ENCODE measurements around the gene SKI. TPM values are rescaled to one million over a fixed set of nuclear protein-coding genes. Genes with fewer than 3 reads are reported as not detected.

The SKI gene
- total and polyA plus RNA-seq, 2 of the 8 experiments (the other 6 are each of a cell fraction or from before 2014, with no cell fraction given): 8.3 to 87.6 TPM

GRCh38 chr1:2300004-2300771 is 72.1 kb downstream of the SKI start:
- no peak overlapping the region for H3K4me2 ChIP-seq (ENCODE audit: insufficient read depth in 1 of 2, low read depth in 2 of 2, low read length in 2 of 2)
- CTCF ChIA-PET (ENCODE audit: partially characterized antibody): interaction anchor here (1.3 to 2.9 kb wide), 4 partner anchors 16 to 105 kb away, joined by 3 to 11 read pairs (median 5); no protein-coding TSS in a partner anchor
- POLR2A ChIA-PET (ENCODE audit: partially characterized antibody): interaction anchor here (0.7 to 1.7 kb wide), 3 partner anchors 8 to 46 kb away, joined by 3 read pairs; no protein-coding TSS in a partner anchor
- TF ChIP-seq POU5F1 (IDR thresholded peaks at IDR 0.05; ENCODE audit: low read depth, low read length): no peak
- TF ChIP-seq YY1 (IDR thresholded peaks at IDR 0.05; ENCODE audit: low read depth, low read length): no peak
- no peak for TF ChIP-seq SP1 (IDR thresholded peaks at IDR 0.05; ENCODE audit: low read depth, low read length)
- peak; percentile 43; the same call in 1 of the 2 replicates for TF ChIP-seq GABPA (IDR thresholded peaks at IDR 0.05; ENCODE audit: borderline replicate concordance, insufficient read depth, low read length)
- no peak for TF ChIP-seq MAX (IDR thresholded peaks at IDR 0.05)
- no peak for TF ChIP-seq ATF2 (IDR thresholded peaks at IDR 0.05; ENCODE audit: low read length)
- TF ChIP-seq BRCA1 (IDR thresholded peaks at IDR 0.05; ENCODE audit: low read depth, low read length): no peak
- H4K20me1 ChIP-seq (replicated peaks in 1 of 2; ENCODE audit: control insufficient read depth in 1 of 2, insufficient read depth in 2 of 2, low read length in 2 of 2): peaks cover 21 to 59% of the 10 kb centered on the region in 2 experiments
- H3K56ac ChIP-seq (replicated peaks; ENCODE audit: insufficient read length, low read depth, low read length): no peak overlapping the region
- H2BK120ac ChIP-seq (replicated peaks; ENCODE audit: low read depth, low read length): no peak overlapping the region
- H3K9me3 ChIP-seq (ENCODE audit: insufficient read depth in 2 of 2, low read depth in 1 of 2, low read length in 1 of 2): no peaks in the 10 kb centered on the region
- DNase-seq (ENCODE audit: low read depth in 1 of 2, low spot score in 2 of 2) (no peak), FAIRE-seq (no peak)
- no peaks in the 10 kb centered on the region for H3K27me3 ChIP-seq (replicated peaks in 1 of 4; ENCODE audit: control insufficient read depth in 3 of 4, extremely low read depth in 1 of 4, insufficient read depth in 3 of 4, low read length in 3 of 4)
- H4K91ac ChIP-seq (replicated peaks; ENCODE audit: insufficient read length, low read length): no peak overlapping the region
- H2AK5ac ChIP-seq (ENCODE audit: low read depth, low read length): no peak overlapping the region
- H3K4ac ChIP-seq (replicated peaks; ENCODE audit: insufficient read length, low read depth, low read length): no peak overlapping the region
- peaks cover 3 to 75% of the 10 kb centered on the region in 2 experiments; a peak in 3 of 4 replicates for H3K79me2 ChIP-seq (ENCODE audit: control insufficient read depth in 1 of 2, insufficient read depth in 2 of 2, low read length in 2 of 2)
- H2BK15ac ChIP-seq (ENCODE audit: low read length): no peak overlapping the region
- H3K4me3 ChIP-seq (ENCODE audit: extremely low read depth in 1 of 4, insufficient read depth in 2 of 4, low read depth in 3 of 4, low read length in 4 of 4): no peak overlapping the region
- no peak overlapping the region for H3K27ac ChIP-seq (ENCODE audit: low read depth, low read length)
- peaks cover 0 to 16% (median 11%) of the 10 kb centered on the region in 4 experiments; a peak in 6 of 8 replicates for H3K36me3 ChIP-seq (ENCODE audit: control insufficient read depth in 2 of 4, insufficient read depth in 4 of 4, low read length in 3 of 4)
- H3K79me1 ChIP-seq (ENCODE audit: low read depth, low read length): peaks cover 44% of the 10 kb centered on the region
- 90% methylated on average over 32 of the region's 32 CpGs; no CpG with 5 or more reads in 1 of the 2 experiments for WGBS, 2 experiments (ENCODE audit: extremely low coverage in 1 of 2, insufficient coverage in 1 of 2, insufficient read length in 1 of 2, insufficient replicate concordance in 2 of 2, low coverage in 1 of 2, low lambda C conversion rate in 2 of 2, missing lambda C conversion rate in 1 of 2)
- H3K9ac ChIP-seq (replicated peaks in 1 of 4; ENCODE audit: extremely low read depth in 1 of 4, low read depth in 3 of 4, low read length in 3 of 4): no peak overlapping the region
- no peak overlapping the region for H2BK12ac ChIP-seq (ENCODE audit: low read depth, low read length)
- no peak overlapping the region for H3K23ac ChIP-seq (ENCODE audit: insufficient read length)
- no peak overlapping the region for H3K14ac ChIP-seq (ENCODE audit: insufficient read length)
- no peak overlapping the region for H2BK5ac ChIP-seq (ENCODE audit: low read depth, low read length)
- H3K23me2 ChIP-seq (ENCODE audit: low read depth, low read length): no peaks in the 10 kb centered on the region
- H3K18ac ChIP-seq (ENCODE audit: extremely low read depth, low read length): no peak overlapping the region; the same call in 1 of the 2 replicates
- H4K5ac ChIP-seq (ENCODE audit: insufficient read length, low read depth, low read length): no peak overlapping the region
- peaks cover 0 to 3% (median 0%) of the 10 kb centered on the region in 4 experiments; a peak in 2 of 7 replicates for H3K4me1 ChIP-seq (replicated peaks in 1 of 4; ENCODE audit: control insufficient read depth in 3 of 4, insufficient read depth in 4 of 4, low read length in 3 of 4)
- no peak overlapping the region for H2BK20ac ChIP-seq (ENCODE audit: low read length)
- H4K8ac ChIP-seq (ENCODE audit: extremely low read depth, insufficient read depth, low read length): no peak overlapping the region
- H2AFZ ChIP-seq (ENCODE audit: low read length): no peak overlapping the region

Measured in H1 (cell line).